GM12892 (cell line): ENCODE data around the gene GMPS.
"Not testable (repeated sequence)": the region's sequence is repeated elsewhere in the genome, so short reads cannot be mapped to it uniquely, and the experiment has no call there.

Source experiments
- POLR2A ChIP-seq: IDR thresholded peaks from 2 replicates; pipeline ENCODE4 v1.6.1; 2011; ENCODE audit warnings: low read depth, low read length, control low read depth
- POLR2AphosphoS5 ChIP-seq: IDR thresholded peaks from 2 replicates; pipeline ENCODE4 v1.6.1; 2011; ENCODE audit warnings: low read depth, low read length, control low read depth

DNA sequence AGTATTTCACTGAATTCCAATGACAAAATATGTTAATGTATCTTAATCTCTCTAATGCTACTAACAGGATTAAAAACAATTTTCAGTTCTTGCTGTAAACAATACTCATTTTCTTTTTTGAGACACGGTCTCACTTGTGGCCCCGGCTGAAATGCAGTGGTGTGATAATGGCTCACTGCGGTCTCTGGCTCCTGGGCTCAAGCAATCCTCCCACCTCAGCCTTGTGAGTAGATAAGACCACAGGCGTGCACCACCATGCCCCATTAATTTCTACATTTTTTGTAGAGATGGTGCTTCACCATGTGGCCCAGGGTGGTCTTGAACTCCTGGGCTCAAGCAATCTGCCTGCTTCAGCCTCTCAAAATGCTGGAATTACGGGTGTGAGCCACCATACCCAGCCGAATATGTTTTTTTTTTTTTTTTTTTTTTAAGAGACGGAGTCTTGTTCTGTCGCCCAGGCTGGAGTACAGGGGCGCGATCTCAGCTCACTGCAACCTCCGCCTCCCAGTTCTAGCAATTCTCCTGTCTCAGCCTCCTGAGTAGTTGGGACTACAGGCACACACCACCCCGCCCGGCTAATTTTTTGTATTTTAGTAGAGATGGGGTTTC, 41.9 kb upstream of the GMPS start:
- TF ChIP-seq POLR2A, POLR2AphosphoS5: not testable (repeated sequence)
